Dendritic cell treated with granulocyte-macrophage colony-stimulating factor and Interleukin-4, amounts not matched to agents 40 ng/mL and 50 ng/mL, for 4 days (primary cell): ENCODE data around the gene CXCL14.

Experiments
- H3K27ac Mint-ChIP-seq: one replicate; pipeline ENCODE4 v1.8.0; 2022; ENCODE audit warnings: mild to moderate bottlenecking, mixed read lengths
- H3K27me3 Mint-ChIP-seq: one replicate; pipeline ENCODE4 v1.8.0; 2022; ENCODE audit warnings: mild to moderate bottlenecking, mixed read lengths
- H3K36me3 Mint-ChIP-seq: one replicate; pipeline ENCODE4 v1.8.0; 2022; ENCODE audit warnings: low read depth, mixed read lengths
- H3K4me1 Mint-ChIP-seq: one replicate; pipeline ENCODE4 v1.8.0; 2022; ENCODE audit warnings: low read depth, mixed read lengths
- H3K4me3 Mint-ChIP-seq: one replicate; pipeline ENCODE4 v1.8.0; 2022; ENCODE audit warnings: mild to moderate bottlenecking, moderate library complexity, mixed read lengths
- H3K9me3 Mint-ChIP-seq: one replicate; pipeline ENCODE4 v1.8.0; 2022; ENCODE audit warnings: mixed read lengths
- intact Hi-C: fragments of 100-400 bp; cut with micrococcal nuclease; formaldehyde crosslinking; loops from one replicate; pipeline ENCODE4 v1.15.0; 2022

CXCL14 gene

GRCh38 chr5:135553688-135554462 is 24.9 kb downstream of the CXCL14 start:
- H3K9me3 Mint-ChIP-seq, result no peaks in the 10 kb centered on the region
- H3K36me3 Mint-ChIP-seq, result no peaks in the 10 kb centered on the region
- no peak overlapping the region for H3K4me3 Mint-ChIP-seq
- peaks cover 5% of the 10 kb centered on the region for H3K4me1 Mint-ChIP-seq
- peaks cover 82% of the 10 kb centered on the region for H3K27me3 Mint-ChIP-seq
- no peak overlapping the region for H3K27ac Mint-ChIP-seq
- intact Hi-C loops, result no loop called here

DNA sequence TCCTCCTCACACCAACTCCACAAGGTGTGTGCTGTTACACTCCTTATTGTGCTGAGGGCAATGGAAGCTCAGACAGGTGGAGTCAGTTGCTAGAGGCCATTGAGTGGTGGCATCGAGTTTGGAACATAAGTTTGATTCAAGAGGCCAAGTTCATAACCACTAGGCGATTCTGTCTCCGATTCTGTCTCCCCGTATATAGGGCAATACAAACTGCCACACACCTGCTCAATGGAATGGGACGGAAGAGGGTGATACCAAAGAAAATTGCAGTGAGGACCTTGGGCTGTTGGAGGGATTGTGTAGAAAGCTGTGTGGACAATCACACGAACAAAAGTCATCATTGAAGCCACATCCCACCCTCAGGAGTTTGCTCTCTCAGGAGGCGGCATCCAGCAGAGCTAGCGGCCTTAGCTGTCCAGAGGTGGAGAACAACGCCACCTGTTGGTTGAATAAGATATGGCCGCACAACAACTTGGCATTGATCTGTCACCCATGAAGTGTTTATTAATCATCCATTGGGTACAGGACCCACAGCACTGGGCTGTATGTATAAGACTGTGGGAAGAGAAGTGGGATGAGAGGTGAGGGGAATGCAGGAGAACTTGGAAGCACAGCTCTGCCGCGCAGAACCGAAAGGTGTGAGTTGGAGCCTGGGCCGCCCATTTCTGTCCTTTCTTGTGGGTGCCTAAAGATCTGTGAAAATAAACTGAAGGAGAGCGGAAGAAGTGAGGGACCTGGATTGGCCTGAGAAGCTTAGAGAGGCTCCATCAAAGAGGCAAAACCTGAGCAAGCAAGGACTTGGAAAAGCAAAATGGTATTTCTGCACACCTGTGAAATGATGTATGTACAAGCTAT is 27.0 kb downstream of the CXCL14 start:
- H3K27ac Mint-ChIP-seq, result no peak overlapping the region
- peaks cover 86% of the 10 kb centered on the region for H3K27me3 Mint-ChIP-seq
- H3K36me3 Mint-ChIP-seq, result no peaks in the 10 kb centered on the region
- H3K9me3 Mint-ChIP-seq, result no peaks in the 10 kb centered on the region
- no peak overlapping the region for H3K4me3 Mint-ChIP-seq
- intact Hi-C loops, result loop anchor here (1.0 kb wide), 1 partner anchor 86 kb away; no protein-coding TSS in a partner anchor
- H3K4me1 Mint-ChIP-seq, result peaks cover 6% of the 10 kb centered on the region

DNA sequence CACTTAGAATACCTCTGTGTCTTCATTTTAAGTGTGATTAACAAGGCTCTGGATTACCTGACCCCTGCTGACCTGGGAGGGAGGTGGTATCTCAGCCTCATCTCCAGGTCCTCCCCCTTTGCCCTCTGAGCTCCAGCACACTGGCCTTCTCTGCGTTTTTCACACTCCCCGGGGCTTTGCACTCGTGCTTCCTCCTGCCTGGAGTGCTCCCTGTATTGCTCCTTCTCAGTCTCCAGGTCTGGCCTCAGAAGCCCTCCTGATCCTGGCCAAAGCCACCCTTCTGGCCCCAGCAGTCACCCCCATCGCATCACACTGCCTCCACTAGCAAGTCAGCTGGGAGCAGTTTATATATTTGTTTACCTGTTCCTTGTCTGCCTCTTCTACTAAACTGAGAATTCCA is 29.4 kb downstream of the CXCL14 start:
- Mint-ChIP-seq H3K27ac (no peak overlapping the region), H3K4me1 (peaks cover 14% of the 10 kb centered on the region), H3K4me3 (no peak overlapping the region), H3K36me3 (peaks cover under 1% of the 10 kb centered on the region), H3K27me3 (peaks cover 93% of the 10 kb centered on the region), H3K9me3 (no peaks in the 10 kb centered on the region)
- intact Hi-C loops, result no loop called here

DNA sequence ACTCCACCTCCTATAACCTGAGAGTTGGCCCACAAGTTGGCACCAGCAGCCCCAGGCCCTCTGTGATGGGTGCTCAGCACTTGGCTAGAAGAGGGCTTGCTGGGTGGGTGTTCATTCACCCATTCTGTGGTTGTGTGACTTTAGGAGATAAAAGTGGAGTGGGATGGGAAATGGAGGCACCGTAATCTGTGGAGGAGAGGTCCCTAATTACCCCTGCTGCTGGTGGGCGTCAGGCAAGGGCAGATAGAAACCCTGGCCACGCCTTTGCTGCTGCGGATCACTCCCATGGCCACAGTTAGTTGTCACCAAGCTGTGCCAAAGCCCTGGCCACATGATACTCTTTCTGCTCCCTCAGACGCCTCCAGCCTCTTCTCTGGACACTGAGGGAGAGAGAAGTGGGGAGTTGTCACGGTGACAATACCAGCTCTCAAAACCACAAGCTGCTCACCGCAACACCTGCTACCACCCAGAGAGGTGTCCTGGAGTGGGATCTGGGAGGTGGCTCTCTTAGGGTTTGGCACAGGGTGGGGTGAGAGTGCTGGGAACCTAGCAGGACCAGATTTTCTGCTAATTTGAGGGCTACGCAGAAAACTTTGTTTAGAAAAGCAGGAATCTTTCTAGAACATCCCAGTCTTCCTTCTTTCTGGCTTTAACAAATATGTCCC is 31.1 kb downstream of the CXCL14 start:
- H3K27me3 Mint-ChIP-seq, result peaks cover 96% of the 10 kb centered on the region
- H3K27ac Mint-ChIP-seq, result no peak overlapping the region
- intact Hi-C loops, result no loop called here
- H3K4me3 Mint-ChIP-seq, result no peak overlapping the region
- H3K9me3 Mint-ChIP-seq, result no peaks in the 10 kb centered on the region
- H3K36me3 Mint-ChIP-seq, result peaks cover 5% of the 10 kb centered on the region
- H3K4me1 Mint-ChIP-seq, result peaks cover 27% of the 10 kb centered on the region

- Mint-ChIP-seq H3K36me3 (peaks cover 5% of the 10 kb centered on the region), H3K27ac (no peak overlapping the region), H3K4me1 (peaks cover 27% of the 10 kb centered on the region), H3K9me3 (no peaks in the 10 kb centered on the region), H3K4me3 (no peak overlapping the region), H3K27me3 (peaks cover 96% of the 10 kb centered on the region)
- intact Hi-C loops, result no loop called here
Measured at GRCh38 chr5:135546912-135547311, 31.9 kb downstream of the CXCL14 start.

DNA sequence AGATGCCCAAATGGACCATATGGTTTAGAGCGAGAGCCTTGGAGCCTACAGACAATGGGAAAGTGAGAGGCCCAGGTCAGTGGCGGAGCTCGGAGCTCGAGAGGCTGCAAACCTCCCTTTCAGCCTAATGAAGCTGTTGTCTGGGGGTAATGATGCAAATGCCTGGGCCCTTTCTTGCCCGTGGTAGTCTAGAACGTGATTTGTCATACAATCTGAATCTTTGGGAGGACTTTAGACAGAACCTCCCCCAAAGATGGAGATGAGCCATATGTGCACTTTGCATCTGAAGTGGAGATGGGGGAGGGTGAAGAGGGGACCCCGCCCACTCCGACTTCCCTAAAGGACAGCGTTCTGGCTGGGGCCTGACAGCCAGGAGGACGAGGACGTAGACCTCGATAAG is 32.7 kb downstream of the CXCL14 start:
- Mint-ChIP-seq H3K27me3 (peaks cover 100% of the 10 kb centered on the region), H3K9me3 (no peaks in the 10 kb centered on the region), H3K4me3 (no peak overlapping the region), H3K36me3 (peaks cover 5% of the 10 kb centered on the region), H3K4me1 (peaks cover 31% of the 10 kb centered on the region), H3K27ac (no peak overlapping the region)
- intact Hi-C loops, result no loop called here

DNA sequence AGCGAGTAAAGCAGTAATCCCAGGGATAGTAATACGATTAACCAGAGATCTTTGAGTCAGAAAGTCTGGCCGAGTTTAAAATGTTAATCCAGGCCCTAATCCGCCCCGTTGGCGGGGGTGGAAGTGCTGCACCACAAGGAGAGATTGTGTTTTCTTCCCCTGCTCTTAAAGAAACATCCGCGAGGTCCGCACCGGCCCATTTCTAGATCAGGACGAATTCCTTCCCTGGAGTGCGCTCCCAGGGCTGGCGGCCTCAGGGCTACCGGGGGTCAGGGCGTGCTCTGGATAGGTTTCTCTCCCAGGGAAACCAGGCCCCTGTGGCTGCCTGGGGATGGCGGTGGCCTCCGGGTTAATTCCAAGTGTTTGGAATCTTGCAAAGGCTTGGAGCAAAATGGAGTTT is 33.7 kb downstream of the CXCL14 start:
- H3K36me3 Mint-ChIP-seq, result peaks cover 5% of the 10 kb centered on the region
- peaks cover 99% of the 10 kb centered on the region for H3K27me3 Mint-ChIP-seq
- no peaks in the 10 kb centered on the region for H3K9me3 Mint-ChIP-seq
- intact Hi-C loops, result no loop called here
- H3K4me3 Mint-ChIP-seq, result no peak overlapping the region
- peaks cover 32% of the 10 kb centered on the region for H3K4me1 Mint-ChIP-seq
- no peak overlapping the region for H3K27ac Mint-ChIP-seq

- peak overlapping the region; percentile 71 for H3K27ac Mint-ChIP-seq
- H3K36me3 Mint-ChIP-seq, result peaks cover 5% of the 10 kb centered on the region
- H3K4me1 Mint-ChIP-seq, result peaks cover 32% of the 10 kb centered on the region
- H3K9me3 Mint-ChIP-seq, result no peaks in the 10 kb centered on the region
- intact Hi-C loops, result no loop called here
- H3K27me3 Mint-ChIP-seq, result peaks cover 99% of the 10 kb centered on the region
- peak overlapping the region; percentile 89 for H3K4me3 Mint-ChIP-seq
Measured at GRCh38 chr5:135543485-135544304, 35.1 kb downstream of the CXCL14 start.

DNA sequence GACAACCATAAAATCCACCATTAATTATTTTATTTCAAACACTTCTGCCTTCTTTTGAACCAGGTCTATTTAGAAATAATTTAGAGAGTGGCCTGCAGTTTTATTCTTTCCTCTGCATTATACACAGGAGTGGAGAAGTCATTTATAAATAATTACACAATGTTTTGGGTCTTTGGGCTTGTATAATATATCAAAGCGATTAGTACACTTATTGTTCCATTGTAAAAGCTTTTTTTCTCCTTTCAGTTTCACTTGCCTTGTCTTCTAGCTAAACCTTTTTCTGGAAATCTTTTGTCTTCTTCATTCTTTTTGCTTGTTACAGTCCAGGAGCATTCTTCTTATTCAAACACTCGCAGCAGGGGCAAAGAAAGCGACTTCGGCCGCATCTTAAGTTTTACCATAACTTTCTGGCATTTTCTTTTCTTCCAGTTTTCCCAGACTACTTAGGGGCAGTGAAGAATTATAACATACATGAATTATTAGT is 35.7 kb downstream of the CXCL14 start:
- H3K4me3 Mint-ChIP-seq, result peak overlapping the region; percentile 89
- H3K9me3 Mint-ChIP-seq, result no peaks in the 10 kb centered on the region
- intact Hi-C loops, result no loop called here
- H3K4me1 Mint-ChIP-seq, result peaks cover 32% of the 10 kb centered on the region
- H3K27ac Mint-ChIP-seq, result no peak overlapping the region
- peaks cover 99% of the 10 kb centered on the region for H3K27me3 Mint-ChIP-seq
- H3K36me3 Mint-ChIP-seq, result peaks cover 5% of the 10 kb centered on the region

- Mint-ChIP-seq H3K9me3 (no peaks in the 10 kb centered on the region), H3K27ac (no peak overlapping the region), H3K4me3 (no peak overlapping the region), H3K36me3 (peaks cover 5% of the 10 kb centered on the region), H3K4me1 (peaks cover 32% of the 10 kb centered on the region), H3K27me3 (peaks cover 99% of the 10 kb centered on the region)
- intact Hi-C loops, result no loop called here
Measured at GRCh38 chr5:135541807-135542502, 36.8 kb downstream of the CXCL14 start.

- intact Hi-C loops, result loop anchor here (5.0 kb wide), 1 partner anchor 37 kb away; no protein-coding TSS in a partner anchor
Measured at GRCh38 chr5:135539430-135540005, 39.3 kb downstream of the CXCL14 start.

DNA sequence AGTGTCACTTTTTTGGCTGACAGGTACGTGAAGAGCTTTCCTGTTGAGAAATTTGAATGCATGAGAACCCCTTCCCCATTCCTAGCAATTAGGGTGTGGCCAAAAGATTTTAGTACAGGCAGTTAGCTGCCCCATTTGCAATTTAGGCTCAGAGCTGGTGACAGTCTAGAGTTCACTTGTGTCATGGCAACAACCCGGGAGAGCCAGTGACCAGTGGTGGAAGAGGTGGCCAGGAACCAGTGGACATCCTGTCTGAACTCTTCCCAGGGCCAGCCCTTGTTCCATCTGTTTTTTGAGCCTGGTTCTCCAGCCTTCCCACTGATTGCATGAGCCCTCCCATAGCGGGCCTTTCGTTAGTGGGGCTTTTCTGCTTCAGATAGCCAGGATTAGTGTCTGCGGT is 40.5 kb downstream of the CXCL14 start:
- H3K4me1 Mint-ChIP-seq, result peaks cover 33% of the 10 kb centered on the region
- H3K9me3 Mint-ChIP-seq, result no peaks in the 10 kb centered on the region
- H3K27ac Mint-ChIP-seq, result no peak overlapping the region
- H3K36me3 Mint-ChIP-seq, result no peaks in the 10 kb centered on the region
- H3K4me3 Mint-ChIP-seq, result no peak overlapping the region
- intact Hi-C loops, result loop anchor here (5.0 kb wide), 1 partner anchor 36 kb away; no protein-coding TSS in a partner anchor
- H3K27me3 Mint-ChIP-seq, result peaks cover 97% of the 10 kb centered on the region

More at GRCh38 chr5:135539430-135540005, 39.3 kb downstream of the CXCL14 start:
- Mint-ChIP-seq H3K9me3 (no peaks in the 10 kb centered on the region), H3K4me1 (peaks cover 40% of the 10 kb centered on the region), H3K4me3 (no peak overlapping the region), H3K27ac (no peak overlapping the region), H3K27me3 (peaks cover 98% of the 10 kb centered on the region), H3K36me3 (peaks cover 5% of the 10 kb centered on the region)
